GM19099 (cell line): ENCODE results near the gene MRM1.

ENCODE experiments used
- POLR2A ChIP-seq: IDR thresholded peaks from 3 replicates; pipeline ENCODE4 v1.6.1; 2011; ENCODE audit warnings: low read depth; ENCODE audit not compliant: insufficient read length; ENCODE audit errors: extremely low read depth

MRM1 gene

DNA sequence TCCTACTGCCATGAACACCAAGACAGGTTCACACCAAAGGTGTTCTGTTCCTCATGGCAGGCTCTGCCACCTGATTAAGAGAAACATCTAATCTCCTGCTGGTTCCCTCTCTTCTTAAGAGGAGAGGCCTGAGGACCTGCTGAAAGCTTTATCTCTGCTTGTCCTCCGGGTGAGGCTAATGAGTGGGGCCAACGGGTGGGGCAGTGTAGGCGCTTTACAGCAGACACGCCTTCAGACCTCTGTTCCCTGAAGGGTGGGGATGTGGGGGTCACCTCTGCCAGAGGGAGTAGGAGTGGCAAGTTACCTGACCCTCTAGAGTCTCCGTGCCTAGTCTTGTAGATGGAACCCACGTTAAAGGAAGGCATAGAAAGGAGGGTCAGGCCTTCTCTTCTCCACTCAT is 4.2 kb upstream of the MRM1 start:
- no peak for TF ChIP-seq POLR2A

DNA sequence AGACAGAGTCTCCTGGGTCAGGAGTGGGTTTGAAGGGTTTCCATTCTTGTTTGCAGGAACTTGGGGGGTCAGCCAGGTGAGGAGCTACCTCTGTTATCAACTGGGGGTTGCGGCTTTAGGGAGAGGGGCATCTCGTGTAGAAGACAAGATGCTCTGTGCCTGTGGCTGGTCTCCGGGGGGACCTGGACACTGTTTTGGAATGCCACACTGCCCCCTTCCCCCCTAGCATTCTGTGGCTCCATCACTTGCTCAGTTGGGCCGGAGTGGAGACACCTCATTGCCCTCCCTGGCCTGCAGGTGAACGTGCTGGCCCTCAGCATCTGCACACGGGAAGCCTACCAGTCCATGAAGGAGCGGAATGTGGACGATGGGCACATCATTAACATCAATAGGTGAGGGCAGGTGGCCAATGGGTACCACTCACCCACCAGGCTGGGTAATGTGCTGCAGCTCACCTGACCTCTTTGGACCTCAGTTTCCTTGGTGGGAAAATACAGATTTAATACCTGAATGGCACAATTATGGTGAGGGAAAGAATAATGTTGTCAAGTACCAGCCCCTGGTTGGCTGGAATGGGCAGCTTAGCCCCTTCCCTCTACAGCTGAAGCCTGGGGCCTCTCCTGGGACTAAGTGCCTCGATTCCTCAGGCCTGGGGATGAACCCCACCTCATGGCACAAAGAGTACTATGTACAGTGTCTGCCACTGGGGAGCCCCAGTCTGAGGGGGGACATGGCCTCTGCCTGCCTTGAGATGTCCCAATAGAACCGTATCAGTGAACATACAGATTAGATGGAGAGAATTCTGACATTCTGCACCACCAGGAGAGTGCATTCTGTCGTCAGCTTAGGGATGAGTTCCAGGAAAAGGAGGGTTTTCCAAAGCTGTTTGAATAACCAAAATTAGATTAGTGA is 3.3 kb upstream of the MRM1 start:
- TF ChIP-seq POLR2A, result no peak

DNA sequence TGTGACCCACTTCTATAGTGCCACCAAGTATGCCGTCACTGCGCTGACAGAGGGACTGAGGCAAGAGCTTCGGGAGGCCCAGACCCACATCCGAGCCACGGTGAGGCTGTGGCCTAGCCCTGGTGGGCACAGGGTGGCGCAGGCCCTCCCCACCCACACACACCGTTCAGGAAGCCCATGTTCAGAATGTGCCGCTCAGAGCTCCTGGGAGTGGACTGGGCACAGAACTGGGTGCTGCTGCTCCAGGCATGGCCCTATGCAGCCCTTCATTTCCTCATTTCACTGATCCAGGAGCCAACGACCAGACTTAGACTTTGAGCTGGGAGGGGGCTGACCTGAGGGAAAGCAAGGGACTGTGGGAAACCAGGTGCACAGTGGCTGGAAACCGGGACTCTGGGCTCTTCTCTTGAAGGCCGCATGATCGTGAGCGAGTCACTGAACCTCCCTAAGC is 2.4 kb upstream of the MRM1 start:
- TF ChIP-seq POLR2A, result no peak

DNA sequence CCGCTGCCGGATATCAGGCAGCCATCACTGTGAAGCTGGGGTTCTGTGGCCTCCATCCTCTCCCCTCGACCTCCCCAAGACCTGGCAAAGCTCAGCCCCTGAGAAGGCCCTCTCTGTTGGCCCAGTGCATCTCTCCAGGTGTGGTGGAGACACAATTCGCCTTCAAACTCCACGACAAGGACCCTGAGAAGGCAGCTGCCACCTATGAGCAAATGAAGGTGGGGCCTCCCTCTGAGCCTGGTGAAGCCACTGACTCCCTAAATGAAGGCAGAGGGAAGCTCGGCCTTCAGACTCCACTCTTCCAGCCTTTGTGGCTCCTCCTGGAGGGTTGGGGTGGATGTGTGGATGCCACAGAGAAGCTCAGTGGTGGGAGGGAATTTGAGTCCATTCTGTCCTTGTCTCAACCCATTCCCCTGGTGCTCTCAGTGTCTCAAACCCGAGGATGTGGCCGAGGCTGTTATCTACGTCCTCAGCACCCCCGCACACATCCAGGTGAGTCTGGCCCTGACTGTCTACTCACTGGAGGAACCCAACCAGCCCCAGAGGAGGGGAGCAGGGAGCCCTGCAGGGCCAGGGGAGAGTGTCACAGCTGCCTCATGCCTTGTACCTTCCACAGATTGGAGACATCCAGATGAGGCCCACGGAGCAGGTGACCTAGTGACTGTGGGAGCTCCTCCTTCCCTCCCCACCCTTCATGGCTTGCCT is 1.7 kb upstream of the MRM1 start:
- no peak for TF ChIP-seq POLR2A

DNA sequence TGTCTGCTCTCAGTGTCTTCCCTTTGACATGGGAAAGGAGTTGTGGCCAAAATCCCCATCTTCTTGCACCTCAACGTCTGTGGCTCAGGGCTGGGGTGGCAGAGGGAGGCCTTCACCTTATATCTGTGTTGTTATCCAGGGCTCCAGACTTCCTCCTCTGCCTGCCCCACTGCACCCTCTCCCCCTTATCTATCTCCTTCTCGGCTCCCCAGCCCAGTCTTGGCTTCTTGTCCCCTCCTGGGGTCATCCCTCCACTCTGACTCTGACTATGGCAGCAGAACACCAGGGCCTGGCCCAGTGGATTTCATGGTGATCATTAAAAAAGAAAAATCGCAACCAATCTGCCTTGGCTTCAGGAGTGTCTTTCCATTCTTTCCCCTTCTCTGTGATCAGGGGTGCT is 918 bp upstream of the MRM1 start:
- TF ChIP-seq POLR2A, result no peak

DNA sequence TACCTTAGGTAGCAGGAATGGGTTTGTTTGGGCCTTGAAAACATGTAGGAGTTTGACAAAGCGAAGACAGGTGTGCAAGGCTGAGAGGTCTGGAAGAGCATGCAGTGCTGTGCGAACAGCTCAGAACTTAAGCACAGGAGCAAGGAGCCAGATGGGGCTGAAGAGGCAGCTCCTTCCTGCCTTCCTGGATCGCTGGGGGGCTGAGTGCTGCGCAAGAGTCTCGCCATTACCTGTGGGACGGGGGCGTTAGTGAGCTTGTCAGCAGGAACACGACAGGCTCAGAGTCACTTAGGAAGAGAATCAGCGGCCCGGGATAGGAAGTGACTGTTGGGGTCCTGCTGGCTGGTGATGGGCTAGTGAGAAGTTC is 464 bp upstream of the MRM1 start:
- TF ChIP-seq POLR2A, result no peak

DNA sequence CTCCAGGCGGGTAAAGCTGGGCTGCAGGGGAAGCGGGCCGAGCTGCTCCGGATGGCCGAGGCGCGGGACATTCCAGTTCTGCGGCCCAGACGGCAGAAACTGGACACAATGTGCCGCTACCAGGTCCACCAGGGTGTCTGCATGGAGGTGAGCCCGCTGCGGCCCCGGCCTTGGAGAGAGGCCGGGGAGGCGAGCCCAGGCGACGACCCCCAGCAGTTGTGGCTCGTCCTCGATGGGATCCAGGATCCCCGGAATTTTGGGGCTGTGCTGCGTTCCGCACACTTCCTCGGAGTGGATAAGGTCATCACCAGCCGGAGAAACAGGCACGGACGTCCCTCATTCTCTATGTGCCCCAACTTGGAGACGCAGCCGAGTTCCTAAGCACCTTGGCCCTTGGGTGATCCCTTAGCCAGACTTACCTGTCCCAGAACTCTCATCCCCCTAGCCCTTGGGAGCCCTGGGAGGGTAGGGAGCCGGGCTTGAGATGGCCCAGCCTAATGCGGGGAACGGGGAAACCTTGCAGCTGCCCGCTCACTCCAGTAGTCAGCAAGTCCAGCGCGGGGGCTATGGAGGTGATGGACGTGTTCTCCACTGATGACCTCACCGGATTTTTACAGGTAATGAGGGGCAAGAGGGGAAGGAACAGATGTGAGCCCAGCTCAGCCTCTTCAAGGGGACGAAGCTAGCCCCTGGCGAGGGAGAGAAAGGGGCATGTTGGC is 806 bp downstream of the MRM1 start:
- no peak for TF ChIP-seq POLR2A

DNA sequence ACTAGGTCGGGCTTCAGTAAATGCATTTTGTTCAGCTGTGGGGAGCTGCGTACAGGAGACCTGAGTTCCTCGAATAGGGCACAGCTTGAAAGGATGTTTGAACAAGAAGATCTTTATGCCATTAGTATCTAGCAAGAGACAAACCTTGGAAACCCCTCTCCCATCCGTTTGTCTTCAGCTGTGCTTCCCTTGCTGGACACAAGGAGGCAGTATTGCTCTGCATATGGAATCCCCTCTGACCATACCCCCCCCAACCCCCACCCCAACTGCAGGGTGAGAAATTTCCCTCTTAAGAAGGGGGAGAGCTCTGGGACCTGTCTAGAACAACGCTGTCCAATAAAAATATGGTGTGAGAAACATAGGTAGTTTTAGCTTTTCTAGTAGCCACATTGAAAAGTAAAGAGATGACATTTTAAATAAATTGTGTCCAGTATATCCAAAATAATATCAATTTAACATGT is 1.6 kb downstream of the MRM1 start:
- no peak for TF ChIP-seq POLR2A

DNA sequence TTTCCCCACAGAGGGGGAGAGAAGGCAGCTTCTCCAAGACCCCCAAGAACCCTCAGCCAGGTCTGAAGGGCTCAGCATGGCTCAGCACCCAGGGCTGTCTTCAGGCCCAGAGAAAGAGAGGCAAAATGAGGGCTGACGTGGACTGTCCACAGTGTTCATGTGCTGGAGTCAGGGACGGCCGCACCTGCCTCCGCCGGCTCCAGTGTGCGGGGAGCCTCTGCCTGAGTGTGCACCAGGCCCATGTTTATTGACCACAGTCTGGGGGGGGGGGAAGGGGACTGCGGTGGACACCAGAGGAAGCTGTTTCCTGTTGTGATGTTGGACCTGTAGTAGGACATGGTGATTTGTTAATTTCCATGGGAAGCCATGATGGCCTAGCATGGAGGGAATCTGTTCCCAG is 6.9 kb downstream of the MRM1 start:
- TF ChIP-seq POLR2A, result no peak

DNA sequence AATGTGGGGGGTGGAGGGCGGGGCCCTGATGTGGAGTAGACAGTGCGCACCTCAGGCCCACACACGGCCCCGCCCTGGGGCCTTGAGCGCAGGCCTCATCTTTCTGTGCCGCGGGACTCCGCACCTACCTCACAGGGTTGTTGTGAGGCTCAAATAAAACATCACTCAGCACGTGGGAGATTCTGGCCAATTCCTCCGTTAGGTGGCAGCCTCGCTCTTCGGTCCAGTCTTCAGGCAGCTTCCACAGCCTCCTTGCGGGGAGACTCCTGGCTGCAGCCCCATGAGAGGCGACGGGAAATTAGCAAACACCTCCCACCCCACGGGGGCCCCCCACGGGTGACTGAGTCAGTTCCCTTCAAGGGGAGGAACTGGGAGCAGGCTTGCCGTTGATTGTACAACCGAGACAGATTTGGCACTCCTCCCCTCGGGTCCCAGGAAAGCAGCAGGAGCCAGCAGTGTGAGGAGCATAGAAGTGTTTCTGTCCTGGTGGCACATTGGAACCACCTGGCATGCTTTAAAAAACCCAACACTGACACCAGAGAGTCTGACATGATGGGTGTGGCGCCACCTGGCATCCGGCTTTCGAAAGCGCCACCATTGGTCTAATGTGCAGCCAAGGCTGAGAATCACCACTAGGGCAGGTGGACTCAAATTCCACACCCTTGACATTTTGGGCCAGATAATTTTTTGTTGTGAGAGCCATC is 7.6 kb downstream of the MRM1 start:
- TF ChIP-seq POLR2A, result no peak

DNA sequence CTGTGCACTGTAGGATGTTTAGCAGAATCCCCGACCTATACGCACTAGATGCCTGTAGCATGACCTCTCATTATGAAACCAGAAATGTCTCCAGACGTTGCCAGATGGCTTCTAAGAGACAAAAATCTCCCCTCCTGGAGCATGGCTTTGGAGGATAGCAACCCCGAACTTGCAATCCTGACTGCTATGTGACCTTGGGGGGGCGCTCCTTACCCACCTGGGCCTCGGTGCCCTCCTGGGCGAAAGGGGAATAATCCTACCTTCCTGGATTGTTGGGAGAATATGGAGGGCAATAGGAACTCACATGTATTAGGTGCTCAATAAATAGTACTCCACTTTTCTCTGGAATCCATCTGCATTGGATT is 8.1 kb downstream of the MRM1 start:
- TF ChIP-seq POLR2A, result no peak

DNA sequence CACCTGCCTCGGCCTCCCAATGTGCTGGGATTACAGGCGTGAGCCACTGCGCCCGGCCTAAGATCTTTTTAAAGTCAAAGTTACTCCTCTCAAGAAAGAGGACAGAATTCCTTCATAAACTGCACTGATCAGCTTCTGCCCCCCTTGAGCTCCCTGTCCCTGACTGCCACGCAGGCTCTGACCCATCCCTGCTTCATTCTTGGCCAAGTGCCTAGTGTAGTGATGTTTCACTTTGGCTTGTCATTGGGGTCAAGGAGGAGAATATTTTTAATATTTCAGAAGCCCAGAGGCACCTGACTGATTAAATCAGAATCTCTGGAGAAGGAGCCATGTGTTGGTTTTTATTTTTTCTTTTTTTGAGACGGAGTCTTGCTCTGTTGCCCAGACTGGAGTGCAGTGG is 9.1 kb downstream of the MRM1 start:
- TF ChIP-seq POLR2A, result no peak

DNA sequence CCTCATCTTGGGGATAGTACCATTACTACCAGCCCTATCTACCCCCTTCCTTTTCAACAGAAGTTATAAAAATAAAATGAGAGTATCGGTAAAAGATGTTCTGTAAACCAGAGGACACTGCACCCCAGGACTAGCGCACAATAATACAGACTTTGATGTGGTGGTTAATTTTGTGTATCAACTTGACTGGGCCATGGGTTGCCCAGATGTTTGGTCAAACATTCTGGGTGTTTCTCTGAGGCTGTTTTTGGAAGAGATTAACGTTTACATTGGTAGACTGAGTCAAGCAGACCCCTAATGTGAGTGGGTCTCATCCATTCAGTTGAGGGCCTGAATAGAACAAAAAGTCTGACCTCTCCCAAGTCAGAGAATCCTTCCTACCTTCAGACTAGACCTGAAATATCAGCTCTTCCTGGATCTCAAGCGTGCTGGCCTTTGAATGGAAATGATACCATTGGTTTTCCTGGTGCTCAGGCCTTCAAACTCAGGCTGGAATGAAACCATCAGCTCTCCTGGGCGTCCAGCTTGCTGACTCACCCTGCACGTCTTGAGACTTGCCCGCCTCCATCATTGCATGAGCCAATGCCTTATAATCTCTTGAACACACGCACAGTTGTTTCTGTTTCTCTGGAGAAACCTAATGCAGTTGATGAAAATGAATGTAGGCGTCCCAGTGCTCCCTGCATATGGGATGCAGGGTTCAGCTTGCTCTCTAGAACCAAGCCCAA is 10.1 kb downstream of the MRM1 start:
- no peak for TF ChIP-seq POLR2A

DNA sequence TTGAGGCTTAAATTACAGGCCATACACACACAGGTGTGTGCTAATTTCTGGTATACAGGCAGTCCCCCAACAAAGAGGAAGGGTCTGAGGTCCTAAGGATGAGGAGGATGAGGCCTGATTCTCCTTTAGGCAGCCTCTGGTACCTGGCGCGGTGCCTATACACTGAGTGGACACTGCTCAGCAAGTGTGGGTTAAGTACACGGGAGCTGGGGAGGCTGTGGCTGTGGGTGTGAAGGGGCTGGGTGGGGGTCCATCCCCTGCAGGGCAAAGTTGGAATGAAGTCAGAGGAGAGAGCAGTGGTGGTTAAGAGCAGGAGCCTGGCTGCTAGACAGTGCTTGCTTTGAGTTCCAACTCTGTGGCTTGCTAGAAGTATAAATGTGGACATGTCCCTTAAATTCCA is 10.9 kb downstream of the MRM1 start:
- no peak for TF ChIP-seq POLR2A

DNA sequence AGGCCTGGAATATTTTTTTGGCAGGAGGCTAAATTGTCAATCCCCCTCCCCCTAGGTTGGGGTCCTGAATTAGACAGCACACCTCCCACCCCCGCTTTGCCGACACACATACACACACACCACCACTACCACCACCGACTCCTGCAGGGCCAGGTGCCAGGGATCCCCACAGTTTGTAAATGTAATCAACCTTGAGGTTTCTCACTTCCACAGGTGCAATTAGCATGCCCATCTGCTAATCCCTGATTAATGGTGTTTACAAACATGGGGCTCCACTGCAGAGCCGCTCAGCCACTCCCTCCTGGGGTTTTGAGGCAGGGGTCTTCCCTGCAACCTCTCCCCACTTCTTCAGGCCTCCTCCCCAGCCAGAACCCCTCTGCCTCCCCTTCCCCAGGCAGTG is 11.8 kb downstream of the MRM1 start:
- no peak for TF ChIP-seq POLR2A

DNA sequence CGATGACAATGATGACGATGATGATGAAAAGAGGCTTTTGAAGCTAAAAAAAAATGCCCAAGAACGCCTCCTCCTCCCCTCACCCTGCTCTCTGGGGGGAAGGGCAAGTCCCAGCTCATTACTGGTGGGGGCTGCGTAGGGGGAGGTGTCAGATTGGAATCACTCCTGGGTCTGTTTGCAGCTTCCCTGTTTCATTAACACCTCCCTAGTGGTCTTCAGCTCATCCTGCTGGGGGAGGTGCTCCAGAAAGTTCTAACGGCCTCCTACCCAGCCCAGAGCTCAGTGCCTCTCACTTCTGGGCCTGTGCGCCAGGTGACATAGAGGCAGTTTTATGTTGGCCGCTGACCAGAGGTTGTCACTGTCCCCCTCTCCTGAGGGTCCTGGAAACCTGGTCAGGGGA is 12.7 kb downstream of the MRM1 start:
- TF ChIP-seq POLR2A, result no peak
